Body of pancreas (tissue), 4 donors: ENCODE results near the gene SLC34A1. TPM values are rescaled to one million over a fixed set of nuclear protein-coding genes. Genes with fewer than 3 reads are reported as not detected.

ENCODE experiments used
- ATAC-seq: fragments of 150-250 bp; one replicate; pipeline ENCODE4 v1.9.1; 2016
- DNase-seq, 4 donors: peaks; one replicate each; pipeline ENCODE4 v3.0.0-alpha.2; 2019
- H3K27ac ChIP-seq, 4 donors: fragments of 200-600 bp; sonication (generic); 1 replicate in 3 of 4; 2 replicates in 1 of 4; pipeline versions ENCODE4 v1.5.1 to v1.6.1; 2016 to 2019; ENCODE audit warnings: mild to moderate bottlenecking in 1 of 4, mixed read lengths in 1 of 4, moderate library complexity in 1 of 4
- H3K27me3 ChIP-seq, 2 donors: fragments of 200-600 bp; sonication (generic); one replicate each; pipeline ENCODE4 v1.6.0; 2016; ENCODE audit warnings: mild to moderate bottlenecking in 1 of 2
- H3K36me3 ChIP-seq, 2 donors: fragments of 200-600 bp; sonication (generic); replicated peaks in 1 of 2; 2 replicates each; pipeline ENCODE4 v1.5.1; 2016; ENCODE audit warnings: low read depth in 2 of 2; ENCODE audit not compliant: insufficient read depth in 1 of 2
- H3K4me1 ChIP-seq: fragments of 200-600 bp; sonication (generic); one replicate; pipeline ENCODE4 v1.6.0; 2016
- H3K4me3 ChIP-seq, 2 donors: fragments of 200-600 bp; sonication (generic); 1 replicate in 1 of 2; 2 replicates in 1 of 2; pipeline ENCODE4 v1.5.1; 2016 to 2019
- H3K9me3 ChIP-seq, 3 donors: fragments of 200-600 bp; sonication (generic); 1 replicate in 2 of 3; 2 replicates in 1 of 3; pipeline ENCODE4 v1.5.1; 2016
- CTCF ChIP-seq, 7 experiments: fragments of 450-650 bp in 4 of 7; fragments of 200-600 bp in 3 of 7; sonication (generic) in 3 of 7; IDR thresholded peaks; one replicate each; pipeline ENCODE4 v1.5.1; 2016 to 2019; ENCODE audit warnings: antibody characterized with exemption in 7 of 7
- POLR2A ChIP-seq, 3 donors: fragments of 450-650 bp; IDR thresholded peaks; one replicate each; pipeline ENCODE4 v1.6.1; 2016; ENCODE audit warnings: antibody characterized with exemption in 3 of 3, mild to moderate bottlenecking in 2 of 3
- WGBS, 2 donors: methylation state at CpG; one replicate each; pipeline ENCODE4 v1.1.5; 2017; 5-methylcytosine and 5-hydroxymethylcytosine counted together
- intact Hi-C: fragments of 100-400 bp; cut with DNase I; formaldehyde crosslinking; loops from one replicate; pipeline ENCODE4 v1.15.1; 2023
- total RNA-seq, 2 donors: library from RNA; depleted of rRNA; stranded (reverse); fragments of >200 nt; gene quantifications; one replicate each; pipeline ENCODE4 v1.1.0, GENCODE V29; 2016

The SLC34A1 gene
- total RNA-seq, 2 donors from 2014 or later: not detected

GRCh38 chr5:177350776-177351391 is 33.4 kb upstream of the SLC34A1 start:
- no peak for DNase-seq
- H3K27me3 ChIP-seq: no peaks in the 10 kb centered on the region
- no peak for ATAC-seq
- H3K4me1 ChIP-seq: peaks cover 51% of the 10 kb centered on the region
- intact Hi-C loops: no loop called here
- peak overlapping the region; percentile 83 to 96 (median 88) for H3K27ac ChIP-seq
- WGBS, 2 donors: 6 to 9% methylated on average over 8 to 19 of the region's 19 CpGs
- TF ChIP-seq CTCF (IDR thresholded peaks at IDR 0.05) (no peak), POLR2A (IDR thresholded peaks at IDR 0.05) (no peak)
- peak overlapping the region; percentile 77 to 96 for H3K4me3 ChIP-seq
- no peaks in the 10 kb centered on the region for H3K9me3 ChIP-seq
- H3K36me3 ChIP-seq: no peaks in the 10 kb centered on the region

- intact Hi-C loops: no loop called here
- DNase-seq: peak; percentile 93 to 96 (median 94)
- Histone ChIP-seq H3K4me3 (peak within 1 kb of the TSS; percentile 77 to 96), H3K36me3 (no peaks in the 10 kb centered on the region), H3K4me1 (peaks cover 44% of the 10 kb centered on the region), H3K9me3 (no peaks in the 10 kb centered on the region), H3K27me3 (no peaks in the 10 kb centered on the region), H3K27ac (peak within 1 kb of the TSS; percentile 83 to 96 (median 88))
- ATAC-seq: peak; percentile 99
- TF ChIP-seq POLR2A (IDR thresholded peaks at IDR 0.05): peak; percentile 49 to 82 (median 79)
- peak in 1 of 7 experiments; percentile 8 for TF ChIP-seq CTCF (IDR thresholded peaks at IDR 0.05)
- 7 to 9% methylated on average over 25 to 55 of the region's 55 CpGs for WGBS, 2 donors
Observed at GRCh38 chr5:177351392-177352329, 32.6 kb upstream of the SLC34A1 start, which contains the start of gene LMAN2. Gene LMAN2, minus strand, starts transcription at chr5:177351668. Its CDS starts 21 bp downstream, at chr5:177351647.

GRCh38 chr5:177353093-177353492 is 31.1 kb upstream of the SLC34A1 start:
- no peak overlapping the region for H3K27ac ChIP-seq
- H3K27me3 ChIP-seq: no peaks in the 10 kb centered on the region
- peaks cover 31% of the 10 kb centered on the region for H3K4me1 ChIP-seq
- H3K4me3 ChIP-seq: no peak overlapping the region
- H3K9me3 ChIP-seq: no peaks in the 10 kb centered on the region
- ATAC-seq (no peak), DNase-seq (no peak)
- 74 to 77% methylated on average over 5 of the region's 5 CpGs for whole genome bisulfite sequencing, 2 donors
- intact Hi-C loops: no loop called here
- H3K36me3 ChIP-seq: no peaks in the 10 kb centered on the region
- TF ChIP-seq POLR2A (IDR thresholded peaks at IDR 0.05) (no peak), CTCF (IDR thresholded peaks at IDR 0.05) (no peak)

- DNase-seq: no peak
- WGBS, 2 donors: 86 to 92% methylated on average over 3 of the region's 3 CpGs
- no peaks in the 10 kb centered on the region for H3K36me3 ChIP-seq
- intact Hi-C loops: no loop called here
- H3K27ac ChIP-seq: no peak overlapping the region
- H3K9me3 ChIP-seq: no peaks in the 10 kb centered on the region
- TF ChIP-seq CTCF (IDR thresholded peaks at IDR 0.05) (no peak), POLR2A (IDR thresholded peaks at IDR 0.05) (no peak)
- no peaks in the 10 kb centered on the region for H3K27me3 ChIP-seq
- ATAC-seq: no peak
- H3K4me3 ChIP-seq: no peak overlapping the region
- H3K4me1 ChIP-seq: peaks cover 21% of the 10 kb centered on the region
Observed at GRCh38 chr5:177354256-177354655, 30.0 kb upstream of the SLC34A1 start.
